ENCODE results near the gene SLC9C1. TPM values are rescaled to one million over a fixed set of nuclear protein-coding genes. Genes with fewer than 3 reads are reported as not detected.

SLC9C1 gene
- total and polyA plus RNA-seq, 2 donors (not counting 1 experiment from before 2014, with no cell fraction given) = under 0.01 TPM; not detected in 1

- peak overlapping the region; percentile 99 for H2AFZ ChIP-seq (ENCODE audit: low read length)
- DNase-seq (ENCODE audit: low read depth in 2 of 2) = peak; percentile 54 to 56
- no peaks in the 10 kb centered on the region for H4K20me1 ChIP-seq (ENCODE audit: control insufficient read depth, extremely low read depth, insufficient read depth, low read length)
- H3K4me1 ChIP-seq (ENCODE audit: control insufficient read depth, extremely low read depth, insufficient read depth, low read length) = peaks cover 5% of the 10 kb centered on the region
- H3K27me3 ChIP-seq (ENCODE audit: control insufficient read depth, insufficient read depth, low read length) = no peaks in the 10 kb centered on the region
- no peak overlapping the region for H3K9ac ChIP-seq (ENCODE audit: insufficient read depth, low read length)
- no peaks in the 10 kb centered on the region for H3K36me3 ChIP-seq (ENCODE audit: control insufficient read depth, insufficient read depth, low read length)
- H3K4me3 ChIP-seq (replicated peaks in 1 of 4; ENCODE audit: control extremely low read depth in 1 of 4, insufficient read depth in 1 of 4, low read depth in 3 of 4, low read length in 4 of 4) = peak overlapping the region; percentile 11 to 79 (median 36)
- H3K4me2 ChIP-seq (ENCODE audit: extremely low read depth, insufficient read depth, low read length) = peak overlapping the region; percentile 86
- H3K79me2 ChIP-seq (ENCODE audit: control insufficient read depth, insufficient read depth, low read length) = no peaks in the 10 kb centered on the region
- H3K9me3 ChIP-seq (ENCODE audit: control insufficient read depth, insufficient read depth, low read depth, low read length) = no peaks in the 10 kb centered on the region
- no peak overlapping the region for H3K27ac ChIP-seq (ENCODE audit: insufficient read depth, low read length)
- TF ChIP-seq CTCF (conservative IDR thresholded peaks at IDR 0.05 in 1 of 2, IDR thresholded peaks at IDR 0.05 in 1 of 2; ENCODE audit: low read depth in 1 of 2, low read length in 2 of 2) (no peak), EZH2 (IDR thresholded peaks at IDR 0.05; ENCODE audit: low read length, missing control alignments) (no peak)
Measured at GRCh38 chr3:112303764-112304325, 9.8 kb upstream of the SLC9C1 start.

DNA sequence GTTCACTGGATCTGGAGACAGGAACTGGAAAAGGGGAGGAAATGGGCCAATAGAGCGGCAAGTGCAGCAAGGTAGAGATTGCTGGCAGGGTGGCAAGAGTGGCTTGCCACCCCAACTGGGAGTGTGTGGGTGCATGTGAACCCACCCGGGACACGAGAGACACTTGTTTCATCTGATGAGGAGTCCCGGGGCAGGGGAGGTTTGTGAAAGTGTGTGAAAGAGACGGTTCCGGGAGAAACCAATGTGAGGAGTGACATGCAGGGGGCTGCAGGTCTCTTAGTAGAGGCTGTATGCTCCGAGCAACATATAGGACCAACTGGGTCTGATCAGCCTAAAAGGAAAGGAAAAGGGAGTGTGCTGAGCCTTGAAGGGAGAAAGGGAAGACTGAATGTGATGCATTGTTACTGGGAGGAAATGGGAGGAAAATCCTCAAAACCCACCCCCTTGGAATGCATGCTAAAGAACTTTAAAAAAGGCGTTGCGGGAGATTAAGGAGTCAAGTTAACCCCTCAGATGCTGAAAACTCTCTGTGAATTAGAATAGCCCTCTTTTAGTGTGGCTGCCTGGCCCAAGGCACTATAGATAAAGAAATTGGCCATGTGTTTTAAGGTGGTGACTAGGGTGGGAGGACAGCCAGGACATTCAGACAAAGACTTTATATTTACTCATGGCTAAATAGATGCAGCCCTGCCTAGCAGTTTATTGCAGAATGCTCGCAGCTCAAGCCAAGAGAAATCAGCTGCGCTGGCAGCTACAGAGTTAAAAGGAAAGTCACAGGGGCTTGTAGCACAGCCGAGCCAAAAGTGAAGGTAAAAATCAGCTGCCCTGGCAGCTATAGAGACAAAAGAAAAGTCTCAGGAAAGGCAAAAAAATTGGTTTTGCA lies 9.1 kb upstream of the SLC9C1 start:
- H3K27ac ChIP-seq (ENCODE audit: insufficient read depth, low read length) = no peak overlapping the region
- H3K4me2 ChIP-seq (ENCODE audit: extremely low read depth, insufficient read depth, low read length) = peak overlapping the region; percentile 86
- H3K4me3 ChIP-seq (replicated peaks in 1 of 4; ENCODE audit: control extremely low read depth in 1 of 4, insufficient read depth in 1 of 4, low read depth in 3 of 4, low read length in 4 of 4) = peak overlapping the region; percentile 11 to 79 (median 36)
- no peak overlapping the region for H3K9ac ChIP-seq (ENCODE audit: insufficient read depth, low read length)
- H3K9me3 ChIP-seq (ENCODE audit: control insufficient read depth, insufficient read depth, low read depth, low read length) = no peaks in the 10 kb centered on the region
- H3K4me1 ChIP-seq (ENCODE audit: control insufficient read depth, extremely low read depth, insufficient read depth, low read length) = peaks cover 5% of the 10 kb centered on the region
- H2AFZ ChIP-seq (ENCODE audit: low read length) = peak overlapping the region; percentile 99
- H4K20me1 ChIP-seq (ENCODE audit: control insufficient read depth, extremely low read depth, insufficient read depth, low read length) = no peaks in the 10 kb centered on the region
- peak; percentile 22 to 24 for DNase-seq (ENCODE audit: low read depth in 2 of 2)
- TF ChIP-seq CTCF (conservative IDR thresholded peaks at IDR 0.05 in 1 of 2, IDR thresholded peaks at IDR 0.05 in 1 of 2; ENCODE audit: low read depth in 1 of 2, low read length in 2 of 2) = no peak
- TF ChIP-seq EZH2 (IDR thresholded peaks at IDR 0.05; ENCODE audit: low read length, missing control alignments) = no peak
- no peaks in the 10 kb centered on the region for H3K79me2 ChIP-seq (ENCODE audit: control insufficient read depth, insufficient read depth, low read length)
- H3K27me3 ChIP-seq (ENCODE audit: control insufficient read depth, insufficient read depth, low read length) = no peaks in the 10 kb centered on the region
- H3K36me3 ChIP-seq (ENCODE audit: control insufficient read depth, insufficient read depth, low read length) = no peaks in the 10 kb centered on the region

DNA sequence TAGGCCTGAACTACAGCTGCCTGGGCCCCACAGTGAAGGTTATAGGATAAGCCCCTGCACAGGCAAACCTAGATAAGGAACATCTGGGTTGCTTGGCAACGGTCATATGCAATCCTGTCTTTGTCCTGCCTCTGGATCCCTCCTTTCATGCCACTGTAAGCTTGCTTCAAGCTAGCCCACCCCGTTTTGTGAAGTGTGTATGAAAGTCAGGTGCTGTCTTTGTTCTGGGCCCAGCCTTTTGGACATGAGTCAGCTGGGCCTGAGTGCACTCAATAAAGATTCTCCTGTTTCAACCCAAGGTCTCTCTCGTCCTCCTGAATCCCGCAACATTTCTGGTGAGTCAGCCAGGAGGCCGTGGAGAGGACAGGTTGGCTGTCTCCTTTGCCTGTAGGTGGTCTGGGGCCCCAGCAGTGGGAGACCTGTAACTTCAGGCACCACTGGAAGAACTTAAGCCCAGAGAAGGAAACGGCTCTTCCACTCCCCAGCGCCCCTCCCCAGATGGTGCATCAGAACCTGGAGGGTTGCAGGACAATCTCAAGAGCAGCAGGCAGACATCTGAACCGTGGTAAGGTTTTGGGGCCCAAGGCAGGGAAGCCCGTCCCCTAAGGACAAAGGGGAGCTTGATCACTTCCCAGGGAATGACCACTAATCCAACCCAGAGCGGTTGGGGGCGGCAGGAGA lies 8.3 kb upstream of the SLC9C1 start:
- TF ChIP-seq CTCF (conservative IDR thresholded peaks at IDR 0.05 in 1 of 2, IDR thresholded peaks at IDR 0.05 in 1 of 2; ENCODE audit: low read depth in 1 of 2, low read length in 2 of 2) (no peak), EZH2 (IDR thresholded peaks at IDR 0.05; ENCODE audit: low read length, missing control alignments) (no peak)
- Histone ChIP-seq H4K20me1 (ENCODE audit: control insufficient read depth, extremely low read depth, insufficient read depth, low read length) (no peaks in the 10 kb centered on the region), H2AFZ (ENCODE audit: low read length) (peak overlapping the region; percentile 99), H3K9me3 (ENCODE audit: control insufficient read depth, insufficient read depth, low read depth, low read length) (no peaks in the 10 kb centered on the region), H3K4me3 (replicated peaks in 1 of 4; ENCODE audit: control extremely low read depth in 1 of 4, insufficient read depth in 1 of 4, low read depth in 3 of 4, low read length in 4 of 4) (peak overlapping the region in 1 of 4 experiments; percentile 79), H3K4me1 (ENCODE audit: control insufficient read depth, extremely low read depth, insufficient read depth, low read length) (peaks cover 5% of the 10 kb centered on the region), H3K27ac (ENCODE audit: insufficient read depth, low read length) (no peak overlapping the region), H3K9ac (ENCODE audit: insufficient read depth, low read length) (no peak overlapping the region), H3K36me3 (ENCODE audit: control insufficient read depth, insufficient read depth, low read length) (no peaks in the 10 kb centered on the region), H3K27me3 (ENCODE audit: control insufficient read depth, insufficient read depth, low read length) (no peaks in the 10 kb centered on the region), H3K4me2 (ENCODE audit: extremely low read depth, insufficient read depth, low read length) (peak overlapping the region; percentile 86), H3K79me2 (ENCODE audit: control insufficient read depth, insufficient read depth, low read length) (no peaks in the 10 kb centered on the region)
- DNase-seq (ENCODE audit: low read depth in 2 of 2) = peak in 1 of 2 donors; percentile 33
